Placental epithelial cell (primary cell): ENCODE measurements around the gene MAGEB1. TPM values are rescaled to one million over a fixed set of nuclear protein-coding genes. Genes with fewer than 3 reads are reported as not detected.

Experiments used
- total RNA-seq: library from RNA; depleted of rRNA; stranded (reverse); fragments of >200 nt; gene quantifications from 2 replicates; pipeline ENCODE4 v1.2.3, GENCODE V29; 2012

The MAGEB1 gene
- total RNA-seq = not detected in 2 replicates

DNA sequence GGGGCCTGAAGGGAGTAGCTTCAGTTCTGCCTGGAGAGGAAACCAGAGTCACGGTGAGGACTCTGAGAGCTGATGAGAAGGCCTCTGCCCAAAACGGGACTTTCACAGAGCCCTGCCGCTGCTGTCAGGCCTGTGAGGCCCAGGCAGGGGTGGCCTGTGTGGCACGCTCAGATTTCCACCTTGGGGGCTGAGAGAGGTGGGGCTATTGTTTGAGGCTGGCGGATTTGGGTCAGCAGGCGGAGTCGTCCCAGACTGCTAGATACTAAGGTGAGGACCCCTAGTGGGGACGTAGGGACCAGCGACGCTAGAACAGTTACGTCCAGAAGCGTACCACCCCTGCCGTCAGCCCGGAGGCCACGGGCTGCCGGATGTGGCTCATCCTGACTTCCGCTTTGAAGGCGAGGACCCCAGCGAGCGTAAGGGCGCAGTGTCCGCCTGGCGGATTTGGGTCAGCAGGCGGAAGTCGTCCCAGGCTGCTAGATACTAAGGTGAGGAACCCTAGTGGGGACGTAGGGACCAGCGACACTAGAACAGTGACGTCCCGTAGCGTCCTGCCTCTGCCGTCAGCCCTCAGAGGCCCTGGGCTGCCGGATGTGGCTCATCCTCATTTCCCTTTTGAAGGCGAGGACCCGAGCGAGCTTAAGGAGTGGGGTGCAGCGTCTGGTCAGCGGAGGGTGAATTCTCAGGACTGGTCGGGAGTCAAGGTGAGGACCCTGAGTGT is at the start of gene MAGEB1:
MAGEB1 (plus strand) TSS at position 378 of the 721 bp plus-strand sequence. CDS start 3,348 bp downstream, outside the sequence.

DNA sequence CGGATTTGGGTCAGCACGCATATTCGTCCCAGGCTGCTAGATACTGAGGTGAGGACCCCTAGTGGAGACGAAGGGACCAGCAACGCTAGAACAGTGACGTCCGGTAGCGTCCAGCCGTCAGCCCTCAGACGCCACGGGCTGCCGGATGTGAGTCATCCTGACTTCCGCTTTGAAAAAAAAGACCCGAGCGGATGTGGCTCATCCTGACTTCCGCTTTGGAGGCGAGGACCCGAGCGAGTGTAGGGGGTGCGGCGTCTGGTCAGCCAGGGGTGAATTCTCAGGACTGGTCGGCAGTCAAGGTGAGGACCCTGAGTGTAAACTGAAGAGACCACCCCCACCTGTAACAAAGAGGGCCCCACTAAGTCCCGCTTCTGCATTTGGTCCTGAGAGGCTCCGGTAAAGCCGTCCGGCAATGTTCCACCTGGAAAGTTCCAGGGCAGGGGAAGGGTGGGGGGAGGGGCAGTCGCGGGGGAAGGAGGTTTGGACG is 31.5 kb upstream of the MAGEB1 start, which contains the start of gene MAGEB2:
MAGEB2 (plus strand) TSS at position 207 of the 487 bp plus-strand sequence. CDS start 3,018 bp downstream, outside the sequence.

GRCh38 chrX:30230395-30230794 is 16.6 kb upstream of the MAGEB1 start, which contains the start of gene MAGEB3:
Gene MAGEB3 (plus strand): TSS chrX:30230657. CDS start chrX:30235925, 5,268 bp downstream.

GRCh38 chrX:30241724-30242415 is 5.1 kb upstream of the MAGEB1 start, which contains the start of gene MAGEB4:
Gene MAGEB4 (plus strand): TSS chrX:30242000. CDS start chrX:30242136, 136 bp downstream.

Other genes with a start within 250 kb of the MAGEB1 start
- gene MAGEB2, start 31.6 kb upstream of the MAGEB1 start, total RNA-seq = not detected in 2 replicates
- not detected in 2 replicates for gene MAGEB3, start 16.5 kb upstream of the MAGEB1 start, total RNA-seq
- not detected in 2 replicates for gene MAGEB4, start 5.1 kb upstream of the MAGEB1 start, total RNA-seq
- gene NR0B1, start 62.2 kb downstream of the MAGEB1 start, total RNA-seq = not detected in 2 replicates